Smooth muscle cell (in vitro differentiated cells): ENCODE results near the gene C16orf86. TPM values are rescaled to one million over a fixed set of nuclear protein-coding genes. Genes with fewer than 3 reads are reported as not detected.

Source experiments
- DNase-seq: peaks from one replicate; lab custom pipeline; 2025; ENCODE audit not compliant: unreplicated experiment; lab: John Stamatoyannopoulos, UW
- H2AFZ ChIP-seq: fragments of 200-600 bp; sonication (generic); 2 replicates; pipeline ENCODE4 v1.6.0; 2016; ENCODE audit warnings: antibody characterized with exemption, low read depth, mild to moderate bottlenecking
- H3F3A ChIP-seq: fragments of 200-600 bp; sonication (generic); 2 replicates; pipeline ENCODE4 v1.6.0; 2017; ENCODE audit warnings: antibody characterized with exemption, low read depth
- H3K27ac ChIP-seq: fragments of 200-600 bp; sonication (generic); 2 replicates; pipeline ENCODE4 v1.5.1; 2016; ENCODE audit warnings: low read depth, mild to moderate bottlenecking
- H3K27me3 ChIP-seq: fragments of 200-600 bp; sonication (generic); 2 replicates; pipeline ENCODE4 v1.6.1; 2016; ENCODE audit warnings: low read depth, mild to moderate bottlenecking
- H3K36me3 ChIP-seq: fragments of 200-600 bp; sonication (generic); 2 replicates; pipeline ENCODE4 v1.5.1; 2016; ENCODE audit warnings: low read depth
- H3K4me1 ChIP-seq: fragments of 200-600 bp; sonication (generic); 2 replicates; pipeline ENCODE4 v1.5.1; 2016; ENCODE audit warnings: low read depth
- H3K4me2 ChIP-seq: fragments of 200-600 bp; sonication (generic); 2 replicates; pipeline ENCODE4 v1.6.0; 2016; ENCODE audit warnings: mild to moderate bottlenecking
- H3K4me3 ChIP-seq: fragments of 200-600 bp; sonication (generic); 2 replicates; pipeline ENCODE4 v1.5.1; 2016; ENCODE audit warnings: mild to moderate bottlenecking
- H3K79me2 ChIP-seq: fragments of 200-600 bp; sonication (generic); 2 replicates; pipeline ENCODE4 v1.6.0; 2016; ENCODE audit warnings: low read depth, mild to moderate bottlenecking
- H3K9ac ChIP-seq: fragments of 200-600 bp; sonication (generic); 2 replicates; pipeline ENCODE4 v1.6.0; 2016; ENCODE audit warnings: low read depth
- H3K9me3 ChIP-seq: fragments of 200-600 bp; sonication (generic); replicated peaks from 2 replicates; pipeline ENCODE4 v1.5.1; 2016; ENCODE audit warnings: low read depth
- H4K20me1 ChIP-seq: fragments of 200-600 bp; sonication (generic); 2 replicates; pipeline ENCODE4 v1.6.0; 2016; ENCODE audit warnings: low read depth
- WGBS: methylation state at CpG from one replicate; pipeline ENCODE4 v1.1.7; 2016; ENCODE audit warnings: low lambda C conversion rate; 5-methylcytosine and 5-hydroxymethylcytosine counted together
- polyA plus RNA-seq: library from polyadenylated mRNA; unstranded; fragments of >200 nt; fragmentation: Nextera tagmentation; extraction: Ambion mirVana; gene quantifications from 2 replicates; pipeline ENCODE4 v1.2.1, GENCODE V29; 2016
- total RNA-seq: library from RNA; depleted of rRNA; stranded (reverse); fragments of >200 nt; gene quantifications from 2 replicates; pipeline ENCODE4 v1.2.3, GENCODE V29; 2014
- TF ChIP-seq, protein P1 (sequence below): fragments of 200-600 bp; sonication (generic); IDR thresholded peaks from 2 replicates; pipeline ENCODE4 v1.5.1; 2017; ENCODE audit warnings: borderline replicate concordance, mild to moderate bottlenecking, antibody characterized with exemption; ENCODE audit not compliant: insufficient read depth, poor library complexity, severe bottlenecking

The C16orf86 gene
- total and polyA plus RNA-seq, 2 experiments from 2014 or later: 3.4 to 8.5 TPM

DNA sequence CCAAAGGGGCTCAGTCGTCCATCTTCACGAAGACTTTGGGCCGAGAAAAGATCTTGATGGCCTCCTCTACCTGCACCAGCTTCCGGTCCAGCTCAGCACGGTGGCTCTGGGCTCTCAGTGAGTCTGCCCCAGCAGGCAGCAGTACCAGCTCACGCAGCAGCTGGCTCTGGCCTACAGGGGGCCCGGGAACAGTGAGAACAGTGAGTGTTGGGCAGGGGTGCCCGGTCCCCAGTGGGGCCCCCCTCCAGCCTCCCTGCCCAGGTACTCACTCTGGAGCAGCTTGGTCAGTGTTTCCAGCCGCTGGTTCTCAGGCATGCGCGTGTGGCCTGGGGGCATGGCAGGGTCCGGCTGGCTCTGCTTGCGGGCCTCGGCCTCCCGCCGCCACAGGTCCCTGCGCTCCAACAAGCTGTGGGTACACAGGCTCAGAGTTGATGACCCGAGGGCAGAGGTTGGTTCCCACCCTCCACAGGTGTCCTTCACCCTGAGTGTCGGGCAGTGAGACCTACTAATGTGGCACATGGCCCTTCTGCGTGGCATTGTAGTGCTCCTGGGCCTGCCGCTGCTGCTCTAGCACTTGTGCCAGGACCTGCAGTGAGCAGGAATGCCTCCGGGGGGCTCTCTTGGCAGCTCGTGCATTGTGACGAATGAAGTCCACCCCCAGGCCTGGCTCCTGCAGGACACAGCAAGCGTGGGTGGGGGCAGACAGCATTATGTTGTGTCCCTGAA, 3.3 kb upstream of the C16orf86 start:
- no peak for DNase-seq
- no peaks in the 10 kb centered on the region for H3K79me2 ChIP-seq
- 85% methylated on average over 25 of the region's 25 CpGs for WGBS

GRCh38 chr16:67663877-67664222, 2.8 kb upstream of the C16orf86 start:
- Histone ChIP-seq H2AFZ (no peak overlapping the region), H3K9ac (no peak overlapping the region), H3K4me1 (peaks cover 13% of the 10 kb centered on the region), H3F3A (peaks cover 4% of the 10 kb centered on the region), H4K20me1 (peaks cover 5% of the 10 kb centered on the region), H3K36me3 (no peaks in the 10 kb centered on the region), H3K79me2 (no peaks in the 10 kb centered on the region), H3K4me3 (no peak overlapping the region), H3K27me3 (no peaks in the 10 kb centered on the region), H3K27ac (no peak overlapping the region), H3K4me2 (no peak overlapping the region), H3K9me3 (no peaks in the 10 kb centered on the region)
- TF ChIP-seq, protein P1, sequence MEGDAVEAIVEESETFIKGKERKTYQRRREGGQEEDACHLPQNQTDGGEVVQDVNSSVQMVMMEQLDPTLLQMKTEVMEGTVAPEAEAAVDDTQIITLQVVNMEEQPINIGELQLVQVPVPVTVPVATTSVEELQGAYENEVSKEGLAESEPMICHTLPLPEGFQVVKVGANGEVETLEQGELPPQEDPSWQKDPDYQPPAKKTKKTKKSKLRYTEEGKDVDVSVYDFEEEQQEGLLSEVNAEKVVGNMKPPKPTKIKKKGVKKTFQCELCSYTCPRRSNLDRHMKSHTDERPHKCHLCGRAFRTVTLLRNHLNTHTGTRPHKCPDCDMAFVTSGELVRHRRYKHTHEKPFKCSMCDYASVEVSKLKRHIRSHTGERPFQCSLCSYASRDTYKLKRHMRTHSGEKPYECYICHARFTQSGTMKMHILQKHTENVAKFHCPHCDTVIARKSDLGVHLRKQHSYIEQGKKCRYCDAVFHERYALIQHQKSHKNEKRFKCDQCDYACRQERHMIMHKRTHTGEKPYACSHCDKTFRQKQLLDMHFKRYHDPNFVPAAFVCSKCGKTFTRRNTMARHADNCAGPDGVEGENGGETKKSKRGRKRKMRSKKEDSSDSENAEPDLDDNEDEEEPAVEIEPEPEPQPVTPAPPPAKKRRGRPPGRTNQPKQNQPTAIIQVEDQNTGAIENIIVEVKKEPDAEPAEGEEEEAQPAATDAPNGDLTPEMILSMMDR: no peak
- WGBS: 95% methylated on average over 5 of the region's 6 CpGs
- no peak for DNase-seq

More for the DNA sequence above, 3.3 kb upstream of the C16orf86 start:
- Histone ChIP-seq H3K4me3 (no peak overlapping the region), H4K20me1 (peaks cover 7% of the 10 kb centered on the region), H3K9me3 (no peaks in the 10 kb centered on the region), H3K27me3 (no peaks in the 10 kb centered on the region), H3K9ac (no peak overlapping the region), H2AFZ (no peak overlapping the region), H3K27ac (no peak overlapping the region), H3F3A (peaks cover 4% of the 10 kb centered on the region), H3K4me1 (peaks cover 13% of the 10 kb centered on the region), H3K36me3 (no peaks in the 10 kb centered on the region), H3K4me2 (no peak overlapping the region)
- TF ChIP-seq, protein P1: peak; percentile 18

DNA sequence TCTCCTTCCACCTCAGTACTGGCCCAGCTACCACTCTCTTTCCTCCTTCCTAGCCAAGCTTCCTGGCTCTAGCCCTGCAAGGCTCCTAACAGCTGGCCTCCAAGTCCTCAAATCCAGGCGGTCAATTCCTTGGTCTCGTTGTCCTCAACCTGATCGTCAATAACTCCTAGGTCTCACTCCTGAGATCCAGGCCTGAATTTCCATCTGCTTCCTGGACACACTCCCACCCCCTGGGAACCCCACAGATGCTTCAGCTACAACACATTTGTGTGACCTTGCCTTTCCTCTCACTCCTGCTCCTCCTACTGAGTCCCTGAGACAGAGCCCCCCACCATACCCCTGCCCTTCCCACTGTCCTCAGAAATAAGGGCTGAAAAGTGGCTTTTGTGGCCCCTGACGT, 2.4 kb upstream of the C16orf86 start:
- H3K27ac ChIP-seq: no peak overlapping the region
- H3K4me3 ChIP-seq: no peak overlapping the region
- peaks cover 13% of the 10 kb centered on the region for H3K4me1 ChIP-seq
- no peaks in the 10 kb centered on the region for H3K36me3 ChIP-seq
- no peaks in the 10 kb centered on the region for H3K27me3 ChIP-seq
- no peak overlapping the region for H3K4me2 ChIP-seq
- no peak for DNase-seq
- no peaks in the 10 kb centered on the region for H3K79me2 ChIP-seq
- no peak overlapping the region for H2AFZ ChIP-seq
- H3F3A ChIP-seq: peaks cover 4% of the 10 kb centered on the region
- no peaks in the 10 kb centered on the region for H3K9me3 ChIP-seq
- TF ChIP-seq, protein P1: no peak
- WGBS: 85% methylated on average over 4 of the region's 4 CpGs
- H3K9ac ChIP-seq: no peak overlapping the region
- H4K20me1 ChIP-seq: peaks cover under 1% of the 10 kb centered on the region

DNA sequence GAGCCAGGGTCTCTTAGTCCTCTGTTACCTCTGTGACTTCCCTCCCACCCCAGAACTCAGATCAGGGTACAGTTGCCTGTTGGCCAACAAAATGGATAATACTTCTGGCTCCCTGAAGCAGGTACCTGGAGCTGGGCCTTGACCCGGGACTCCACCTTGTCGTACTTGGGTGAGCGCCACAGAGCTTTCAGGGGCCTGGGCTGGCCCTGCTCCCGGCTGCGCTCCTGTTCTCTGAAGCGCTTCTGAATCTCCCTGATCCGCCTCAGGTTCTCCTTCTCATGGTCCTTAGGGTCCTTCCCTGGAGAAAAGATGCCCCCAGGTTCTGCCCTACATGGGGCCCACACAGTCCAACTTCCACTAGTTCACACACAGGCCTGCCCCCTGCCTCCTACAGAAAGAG, 1.7 kb upstream of the C16orf86 start:
- Histone ChIP-seq H3K4me1 (peaks cover 13% of the 10 kb centered on the region), H3F3A (peaks cover 4% of the 10 kb centered on the region), H3K9ac (no peak overlapping the region), H3K9me3 (no peaks in the 10 kb centered on the region), H4K20me1 (no peaks in the 10 kb centered on the region), H2AFZ (no peak overlapping the region), H3K27ac (no peak overlapping the region), H3K36me3 (no peaks in the 10 kb centered on the region), H3K27me3 (no peaks in the 10 kb centered on the region), H3K79me2 (no peaks in the 10 kb centered on the region), H3K4me3 (no peak overlapping the region), H3K4me2 (no peak overlapping the region)
- 92% methylated on average over 7 of the region's 7 CpGs for WGBS
- TF ChIP-seq, protein P1: no peak
- no peak for DNase-seq
